Esophagus muscularis mucosa (tissue), 3 donors: ENCODE data around the gene GDF7.

Source experiments
- CTCF ChIP-seq, 3 experiments: fragments of 200-600 bp in 2 of 3; fragments of 450-650 bp in 1 of 3; sonication (generic) in 2 of 3; IDR thresholded peaks; one replicate each; pipeline ENCODE4 v1.5.1; 2017 to 2019; ENCODE audit warnings: antibody characterized with exemption in 3 of 3, mild to moderate bottlenecking in 2 of 3, moderate library complexity in 1 of 3
- POLR2A ChIP-seq: fragments of 450-650 bp; IDR thresholded peaks from one replicate; pipeline ENCODE4 v1.6.1; 2017; ENCODE audit warnings: antibody characterized with exemption, moderate library complexity, mild to moderate bottlenecking, low read depth

DNA sequence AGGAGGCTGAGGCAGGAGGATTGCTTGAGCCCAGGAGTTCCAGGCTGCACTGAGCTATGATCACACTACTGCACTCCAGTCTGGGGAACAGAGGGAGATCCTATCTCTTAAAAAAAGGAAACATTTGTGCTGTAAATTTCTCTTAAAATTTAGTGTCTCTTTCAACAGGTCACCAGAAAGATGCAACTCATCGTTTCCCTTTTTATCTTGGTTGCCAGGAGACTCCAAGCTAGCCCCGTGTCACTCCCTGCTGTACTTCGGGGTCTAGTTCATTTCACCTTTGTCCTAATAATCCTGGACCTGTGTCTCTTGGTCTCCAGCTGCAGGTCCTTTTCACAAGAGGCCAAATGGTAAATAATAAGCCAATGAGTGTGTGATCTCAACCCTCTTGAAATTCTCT, 23.1 kb upstream of the GDF7 start:
- no peak for TF ChIP-seq POLR2A
- no peak for TF ChIP-seq CTCF (IDR thresholded peaks at IDR 0.05)
